GM19238 (cell line): Measurements from ENCODE around the gene RFLNA.

Source experiments
- DNase-seq: peaks from one replicate; pipeline ENCODE4 v3.0.0; 2011; ENCODE audit warnings: low spot score; ENCODE audit not compliant: insufficient read length

The RFLNA gene

GRCh38 chr12:124358572-124358971, 63.7 kb downstream of the RFLNA start:
- DNase-seq: no peak

- no peak for DNase-seq
Observed at GRCh38 chr12:124359671-124360581, 65.0 kb downstream of the RFLNA start.

GRCh38 chr12:124361074-124361970, 66.4 kb downstream of the RFLNA start:
- DNase-seq: no peak

- DNase-seq: no peak
Observed at GRCh38 chr12:124361996-124362395, 67.1 kb downstream of the RFLNA start.

- no peak for DNase-seq
Observed at GRCh38 chr12:124363353-124363965, 68.6 kb downstream of the RFLNA start.

- DNase-seq: no peak
Observed at GRCh38 chr12:124364543-124364942, 69.7 kb downstream of the RFLNA start.
